ENCODE data around the gene SYT17.
"Not testable (repeated sequence)": the region's sequence is repeated elsewhere in the genome, so short reads cannot be mapped to it uniquely, and the experiment has no call there.

The SYT17 gene

DNA sequence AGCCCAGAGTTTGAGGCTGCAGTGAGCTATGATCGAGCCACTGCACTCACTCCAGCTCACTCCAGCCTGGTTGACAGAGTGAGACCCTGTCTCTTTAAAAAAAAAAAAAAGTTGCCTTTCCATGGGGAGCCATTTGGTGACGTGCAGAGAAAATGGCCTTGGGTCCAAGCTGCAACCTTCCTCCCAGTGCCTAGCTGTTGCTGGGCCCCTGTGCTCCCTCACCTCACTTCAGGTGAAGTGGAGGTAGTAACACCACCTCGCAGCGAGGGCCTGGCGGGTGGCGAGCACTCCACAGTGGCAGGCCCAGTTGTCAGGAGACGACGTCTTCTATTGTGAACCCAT is 17.4 kb downstream of the SYT17 start (continued):
- TF ChIP-seq, protein P1, sequence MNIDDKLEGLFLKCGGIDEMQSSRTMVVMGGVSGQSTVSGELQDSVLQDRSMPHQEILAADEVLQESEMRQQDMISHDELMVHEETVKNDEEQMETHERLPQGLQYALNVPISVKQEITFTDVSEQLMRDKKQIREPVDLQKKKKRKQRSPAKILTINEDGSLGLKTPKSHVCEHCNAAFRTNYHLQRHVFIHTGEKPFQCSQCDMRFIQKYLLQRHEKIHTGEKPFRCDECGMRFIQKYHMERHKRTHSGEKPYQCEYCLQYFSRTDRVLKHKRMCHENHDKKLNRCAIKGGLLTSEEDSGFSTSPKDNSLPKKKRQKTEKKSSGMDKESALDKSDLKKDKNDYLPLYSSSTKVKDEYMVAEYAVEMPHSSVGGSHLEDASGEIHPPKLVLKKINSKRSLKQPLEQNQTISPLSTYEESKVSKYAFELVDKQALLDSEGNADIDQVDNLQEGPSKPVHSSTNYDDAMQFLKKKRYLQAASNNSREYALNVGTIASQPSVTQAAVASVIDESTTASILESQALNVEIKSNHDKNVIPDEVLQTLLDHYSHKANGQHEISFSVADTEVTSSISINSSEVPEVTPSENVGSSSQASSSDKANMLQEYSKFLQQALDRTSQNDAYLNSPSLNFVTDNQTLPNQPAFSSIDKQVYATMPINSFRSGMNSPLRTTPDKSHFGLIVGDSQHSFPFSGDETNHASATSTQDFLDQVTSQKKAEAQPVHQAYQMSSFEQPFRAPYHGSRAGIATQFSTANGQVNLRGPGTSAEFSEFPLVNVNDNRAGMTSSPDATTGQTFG (tag by site-specific recombination; IDR thresholded peaks at IDR 0.05; ENCODE audit: borderline replicate concordance) = no peak
- TF ChIP-seq ZSCAN16 (tag by site-specific recombination; IDR thresholded peaks at IDR 0.05) (no peak), ZNF596 (tag by site-specific recombination; IDR thresholded peaks at IDR 0.05) (no peak)
- TF ChIP-seq, protein P2, sequence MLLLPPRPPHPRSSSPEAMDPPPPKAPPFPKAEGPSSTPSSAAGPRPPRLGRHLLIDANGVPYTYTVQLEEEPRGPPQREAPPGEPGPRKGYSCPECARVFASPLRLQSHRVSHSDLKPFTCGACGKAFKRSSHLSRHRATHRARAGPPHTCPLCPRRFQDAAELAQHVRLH (tag by site-specific recombination; IDR thresholded peaks at IDR 0.05) = no peak
- TF ChIP-seq, protein P3, sequence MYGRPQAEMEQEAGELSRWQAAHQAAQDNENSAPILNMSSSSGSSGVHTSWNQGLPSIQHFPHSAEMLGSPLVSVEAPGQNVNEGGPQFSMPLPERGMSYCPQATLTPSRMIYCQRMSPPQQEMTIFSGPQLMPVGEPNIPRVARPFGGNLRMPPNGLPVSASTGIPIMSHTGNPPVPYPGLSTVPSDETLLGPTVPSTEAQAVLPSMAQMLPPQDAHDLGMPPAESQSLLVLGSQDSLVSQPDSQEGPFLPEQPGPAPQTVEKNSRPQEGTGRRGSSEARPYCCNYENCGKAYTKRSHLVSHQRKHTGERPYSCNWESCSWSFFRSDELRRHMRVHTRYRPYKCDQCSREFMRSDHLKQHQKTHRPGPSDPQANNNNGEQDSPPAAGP (tag by site-specific recombination; IDR thresholded peaks at IDR 0.05) = no peak

DNA sequence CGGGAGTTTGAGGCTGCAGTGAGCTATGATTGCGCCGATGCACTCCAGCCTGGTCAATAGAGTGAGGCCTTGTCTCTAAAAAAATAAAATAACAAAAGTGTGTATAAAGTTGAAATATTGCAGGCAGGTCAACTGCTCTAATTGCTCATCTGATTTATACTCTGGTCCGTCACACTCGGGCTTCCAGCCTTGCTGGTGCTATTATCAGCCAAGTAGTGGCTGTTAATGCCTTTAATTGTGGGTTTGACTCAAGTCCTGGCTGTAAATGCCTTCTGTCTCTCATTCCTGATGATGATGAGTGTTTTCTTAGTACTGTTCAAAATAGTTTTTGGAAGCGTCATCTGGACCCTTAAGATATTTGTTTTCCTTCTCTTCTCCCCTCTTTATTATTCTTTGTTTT is 18.4 kb downstream of the SYT17 start:
- Histone ChIP-seq H3K4me3 (ENCODE audit: low read depth, low read length) (no peak overlapping the region), H3K36me3 (ENCODE audit: control insufficient read depth in 2 of 2, insufficient read depth in 1 of 2, low read length in 2 of 2) (no peaks in the 10 kb centered on the region), H3K9me3 (ENCODE audit: control insufficient read depth, insufficient read depth, low read depth, low read length) (no peaks in the 10 kb centered on the region), H3K27ac (ENCODE audit: extremely low read depth, low read depth, low read length) (no peak overlapping the region), H3K4me1 (ENCODE audit: control insufficient read depth, insufficient read depth, low read length) (no peaks in the 10 kb centered on the region)
- peak; percentile 82 for TF ChIP-seq SP7 (tag by site-specific recombination; IDR thresholded peaks at IDR 0.05)
- TF ChIP-seq ZSCAN16 (tag by site-specific recombination; IDR thresholded peaks at IDR 0.05) = no peak
- CTCF ChIA-PET = interaction anchor here (1.0 to 1.4 kb wide), 2 partner anchors 9 to 20 kb away, joined by 4 to 5 read pairs; no protein-coding TSS in a partner anchor
- POLR2A ChIA-PET = no interaction called here

DNA sequence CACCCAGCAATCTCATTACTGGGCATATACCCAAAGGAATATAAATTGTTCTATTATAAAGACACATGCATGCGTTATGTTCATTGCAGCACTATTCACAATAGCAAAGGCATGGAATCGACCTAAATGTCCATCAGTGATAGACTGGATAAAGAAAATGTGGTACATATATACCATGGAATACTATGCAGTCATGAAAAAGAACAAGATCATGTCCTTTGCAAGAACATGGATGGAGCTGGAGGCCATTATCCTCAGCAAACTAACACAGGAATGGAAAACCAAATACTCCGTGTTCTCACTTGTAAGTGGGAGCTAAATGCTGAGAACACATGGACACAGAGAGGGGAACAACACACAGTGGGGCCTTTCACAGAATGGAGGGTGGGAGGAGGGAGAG is 19.9 kb downstream of the SYT17 start:
- H3K4me3 ChIP-seq (ENCODE audit: low read depth, low read length) = not testable (repeated sequence)
- CTCF ChIA-PET = interaction anchor here (0.6 to 2.8 kb wide), 3 partner anchors 8 to 102 kb away, joined by 4 to 19 read pairs (median 5); no protein-coding TSS in a partner anchor
- TF ChIP-seq ZNF146 (tag by site-specific recombination; IDR thresholded peaks at IDR 0.05) = peak; percentile 98
- TF ChIP-seq, protein P2 (tag by site-specific recombination; IDR thresholded peaks at IDR 0.05) = peak; percentile 59; the same call in 1 of the 2 replicates

DNA sequence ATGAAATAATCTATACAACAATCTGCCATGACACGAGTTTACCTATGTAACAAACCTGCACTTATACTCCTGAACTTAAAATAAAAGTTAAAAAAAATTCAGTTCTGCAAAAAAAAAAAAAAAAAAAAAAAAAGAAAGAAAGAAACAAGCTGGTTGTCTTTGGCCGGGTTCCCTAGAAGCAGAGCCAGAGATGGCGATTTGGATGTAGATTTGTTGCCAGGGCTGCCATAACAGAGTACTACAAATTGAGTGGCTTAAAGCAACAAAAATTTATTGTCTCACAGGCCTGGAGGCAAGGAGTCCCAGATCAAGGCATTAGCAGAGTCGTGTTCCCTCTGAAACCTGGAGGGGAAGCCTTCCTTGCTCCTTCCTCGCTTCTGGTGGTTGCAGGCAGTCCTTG is 20.4 kb downstream of the SYT17 start:
- Histone ChIP-seq H3K9me3 (ENCODE audit: control insufficient read depth, insufficient read depth, low read depth, low read length) (no peaks in the 10 kb centered on the region), H3K36me3 (ENCODE audit: control insufficient read depth in 2 of 2, insufficient read depth in 1 of 2, low read length in 2 of 2) (no peaks in the 10 kb centered on the region), H3K27ac (ENCODE audit: extremely low read depth, low read depth, low read length) (no peak overlapping the region), H3K4me1 (ENCODE audit: control insufficient read depth, insufficient read depth, low read length) (no peaks in the 10 kb centered on the region), H3K4me3 (ENCODE audit: low read depth, low read length) (no peak overlapping the region)
- POLR2A ChIA-PET = no interaction called here
- CTCF ChIA-PET = interaction anchor here (0.6 to 2.8 kb wide), 3 partner anchors 9 to 103 kb away, joined by 3 to 19 read pairs (median 4); no protein-coding TSS in a partner anchor
- no peak for TF ChIP-seq ZSCAN30 (tag by site-specific recombination; IDR thresholded peaks at IDR 0.05)
- no peak for TF ChIP-seq ZNF76 (tag by site-specific recombination; IDR thresholded peaks at IDR 0.05; ENCODE audit: borderline replicate concordance, low read depth)
- TF ChIP-seq, protein P4, sequence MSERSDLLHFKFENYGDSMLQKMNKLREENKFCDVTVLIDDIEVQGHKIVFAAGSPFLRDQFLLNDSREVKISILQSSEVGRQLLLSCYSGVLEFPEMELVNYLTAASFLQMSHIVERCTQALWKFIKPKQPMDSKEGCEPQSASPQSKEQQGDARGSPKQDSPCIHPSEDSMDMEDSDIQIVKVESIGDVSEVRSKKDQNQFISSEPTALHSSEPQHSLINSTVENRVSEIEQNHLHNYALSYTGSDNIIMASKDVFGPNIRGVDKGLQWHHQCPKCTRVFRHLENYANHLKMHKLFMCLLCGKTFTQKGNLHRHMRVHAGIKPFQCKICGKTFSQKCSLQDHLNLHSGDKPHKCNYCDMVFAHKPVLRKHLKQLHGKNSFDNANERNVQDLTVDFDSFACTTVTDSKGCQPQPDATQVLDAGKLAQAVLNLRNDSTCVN (tag by site-specific recombination; optimal IDR thresholded peaks at IDR 0.05) = no peak
- TF ChIP-seq ZNF830 (tag by site-specific recombination; IDR thresholded peaks at IDR 0.05; ENCODE audit: low read depth) = no peak
- TF ChIP-seq ZNF223 (tag by site-specific recombination; IDR thresholded peaks at IDR 0.05) = no peak
- no peak for TF ChIP-seq ZNF571 (tag by site-specific recombination; IDR thresholded peaks at IDR 0.05)
- TF ChIP-seq ZNF624 (tag by site-specific recombination; IDR thresholded peaks at IDR 0.05) = no peak
- TF ChIP-seq, protein P5, sequence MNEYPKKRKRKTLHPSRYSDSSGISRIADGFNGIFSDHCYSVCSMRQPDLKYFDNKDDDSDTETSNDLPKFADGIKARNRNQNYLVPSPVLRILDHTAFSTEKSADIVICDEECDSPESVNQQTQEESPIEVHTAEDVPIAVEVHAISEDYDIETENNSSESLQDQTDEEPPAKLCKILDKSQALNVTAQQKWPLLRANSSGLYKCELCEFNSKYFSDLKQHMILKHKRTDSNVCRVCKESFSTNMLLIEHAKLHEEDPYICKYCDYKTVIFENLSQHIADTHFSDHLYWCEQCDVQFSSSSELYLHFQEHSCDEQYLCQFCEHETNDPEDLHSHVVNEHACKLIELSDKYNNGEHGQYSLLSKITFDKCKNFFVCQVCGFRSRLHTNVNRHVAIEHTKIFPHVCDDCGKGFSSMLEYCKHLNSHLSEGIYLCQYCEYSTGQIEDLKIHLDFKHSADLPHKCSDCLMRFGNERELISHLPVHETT (tag by site-specific recombination; IDR thresholded peaks at IDR 0.05) = no peak
- no peak for TF ChIP-seq ZNF366 (tag by site-specific recombination; conservative IDR thresholded peaks at IDR 0.05)
- TF ChIP-seq ZNF391 (tag by site-specific recombination; IDR thresholded peaks at IDR 0.05; ENCODE audit: borderline replicate concordance, low read depth) = no peak
- TF ChIP-seq ZNF350 (tag by site-specific recombination; IDR thresholded peaks at IDR 0.05) = no peak
- TF ChIP-seq MZF1 (tag by site-specific recombination; IDR thresholded peaks at IDR 0.05; ENCODE audit: borderline replicate concordance) = no peak
- no peak for TF ChIP-seq ZNF664 (tag by site-specific recombination; IDR thresholded peaks at IDR 0.05)
- no peak for TF ChIP-seq GLI4 (tag by site-specific recombination; IDR thresholded peaks at IDR 0.05)

More for the DNA sequence above, 19.9 kb downstream of the SYT17 start:
- H3K36me3 ChIP-seq (ENCODE audit: control insufficient read depth in 2 of 2, insufficient read depth in 1 of 2, low read length in 2 of 2); H3K4me1 ChIP-seq (ENCODE audit: control insufficient read depth, insufficient read depth, low read length); H3K9me3 ChIP-seq (ENCODE audit: control insufficient read depth, insufficient read depth, low read depth, low read length); POLR2A ChIA-PET; H3K27ac ChIP-seq (ENCODE audit: extremely low read depth, low read depth, low read length): not testable (repeated sequence)
